ENCODE measurements around the gene APPL1. TPM values are rescaled to one million over a fixed set of nuclear protein-coding genes. Genes with fewer than 3 reads are reported as not detected.
A peak's percentile ranks its signal among the peaks of the same experiment; 100 is the strongest.

APPL1 gene, protein sequence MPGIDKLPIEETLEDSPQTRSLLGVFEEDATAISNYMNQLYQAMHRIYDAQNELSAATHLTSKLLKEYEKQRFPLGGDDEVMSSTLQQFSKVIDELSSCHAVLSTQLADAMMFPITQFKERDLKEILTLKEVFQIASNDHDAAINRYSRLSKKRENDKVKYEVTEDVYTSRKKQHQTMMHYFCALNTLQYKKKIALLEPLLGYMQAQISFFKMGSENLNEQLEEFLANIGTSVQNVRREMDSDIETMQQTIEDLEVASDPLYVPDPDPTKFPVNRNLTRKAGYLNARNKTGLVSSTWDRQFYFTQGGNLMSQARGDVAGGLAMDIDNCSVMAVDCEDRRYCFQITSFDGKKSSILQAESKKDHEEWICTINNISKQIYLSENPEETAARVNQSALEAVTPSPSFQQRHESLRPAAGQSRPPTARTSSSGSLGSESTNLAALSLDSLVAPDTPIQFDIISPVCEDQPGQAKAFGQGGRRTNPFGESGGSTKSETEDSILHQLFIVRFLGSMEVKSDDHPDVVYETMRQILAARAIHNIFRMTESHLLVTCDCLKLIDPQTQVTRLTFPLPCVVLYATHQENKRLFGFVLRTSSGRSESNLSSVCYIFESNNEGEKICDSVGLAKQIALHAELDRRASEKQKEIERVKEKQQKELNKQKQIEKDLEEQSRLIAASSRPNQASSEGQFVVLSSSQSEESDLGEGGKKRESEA
- 33.0 TPM for total RNA-seq

DNA sequence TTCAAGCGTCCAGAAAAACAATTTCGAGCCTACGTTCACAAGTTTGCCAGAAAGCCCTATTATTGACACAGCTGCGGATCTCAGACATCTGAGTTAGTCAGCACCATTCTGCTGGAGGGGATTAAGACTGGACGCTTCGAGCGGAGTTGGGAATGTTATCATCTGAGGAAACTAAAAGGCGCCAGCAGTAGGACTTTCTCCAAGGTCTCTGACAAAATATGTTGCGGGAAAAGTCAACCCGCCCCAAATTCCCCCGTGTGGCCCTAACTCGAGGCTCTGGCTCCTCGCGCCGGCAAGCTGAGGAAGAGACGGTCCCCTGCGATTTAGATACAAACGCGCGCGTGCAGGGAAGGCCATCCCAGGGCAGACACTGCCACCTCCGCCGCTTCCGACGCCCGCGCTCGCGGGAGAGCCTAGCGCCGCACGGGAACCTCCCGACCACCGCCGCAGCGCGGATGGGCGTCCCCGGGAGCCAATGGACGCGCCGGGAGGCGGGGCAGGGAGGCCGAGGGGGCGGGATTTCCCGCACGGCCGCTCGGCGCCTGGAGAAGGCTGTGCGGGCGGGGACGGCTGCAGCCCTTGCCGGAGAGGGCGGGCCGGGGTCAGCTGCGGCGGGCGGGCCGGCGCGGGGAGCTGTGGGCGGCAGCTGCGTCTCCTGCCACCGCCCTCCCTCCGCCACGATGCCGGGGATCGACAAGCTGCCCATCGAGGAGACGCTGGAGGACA is at the start of gene APPL1:
Gene APPL1 (plus strand): TSS at position 526 of the 726 bp plus-strand sequence. CDS start 155 bp downstream, at position 681.
- ATAC-seq = peak; percentile 97

DNA sequence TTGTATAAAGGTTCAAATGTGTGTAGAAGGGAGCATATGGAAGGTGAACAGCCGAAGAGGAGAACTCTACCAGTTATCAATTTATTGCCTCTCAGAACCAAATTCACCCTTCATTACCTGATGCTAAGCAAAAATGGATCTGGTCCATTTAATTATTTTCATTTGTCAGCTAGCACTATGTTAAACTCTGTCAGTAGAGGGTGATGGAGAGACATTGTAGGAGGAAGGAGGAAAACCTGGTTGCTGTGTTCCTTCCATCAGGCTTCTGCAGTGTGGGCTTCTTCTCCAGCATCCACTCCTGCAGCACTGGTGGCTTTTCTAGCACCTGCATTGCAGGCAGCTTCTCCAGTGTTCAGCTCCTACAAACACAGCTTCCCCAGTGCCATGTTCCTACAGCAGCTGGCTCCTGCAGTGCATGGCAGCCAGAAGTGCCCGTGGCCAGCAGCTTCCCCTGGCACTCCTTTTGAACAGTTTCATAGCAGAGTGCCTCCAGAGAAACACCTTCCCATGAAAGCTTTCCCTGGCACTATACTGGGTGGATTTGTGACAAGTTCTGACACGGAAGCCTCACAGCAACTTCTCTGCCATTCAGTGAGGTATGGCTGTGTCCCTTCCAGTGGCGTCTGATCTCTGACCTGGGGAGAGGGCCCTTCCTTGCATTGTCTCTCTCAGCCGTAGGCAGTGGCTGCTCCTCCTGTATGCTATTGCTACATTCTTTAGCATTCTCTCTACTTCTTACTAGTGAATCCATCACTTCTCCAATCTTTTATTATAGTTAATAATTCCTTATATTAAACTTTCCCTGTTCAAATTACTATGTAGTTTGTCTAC is 47.7 kb upstream of the APPL1 start:
- peak; percentile 58 for ATAC-seq

DNA sequence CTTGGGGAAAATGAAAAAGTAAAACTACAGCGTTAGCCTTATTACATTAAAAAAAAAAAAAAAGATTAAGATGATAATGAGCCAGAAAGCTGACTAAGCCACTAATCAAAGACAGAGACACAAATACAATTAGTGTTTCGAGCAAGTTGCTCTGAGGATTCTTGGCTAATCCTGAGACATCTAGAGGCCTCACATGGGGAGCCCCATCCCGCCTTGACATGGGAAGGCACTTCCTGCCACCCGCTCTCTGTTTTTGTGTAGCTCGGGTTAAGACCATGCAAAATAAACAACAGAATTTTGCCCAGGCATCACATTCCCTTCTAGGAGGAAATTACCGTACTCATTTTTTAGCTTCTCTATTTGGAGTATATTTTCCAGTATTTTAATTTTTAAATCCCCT is 43.0 kb upstream of the APPL1 start:
- ATAC-seq = no peak

- ATAC-seq = no peak
These were observed 35.5 kb upstream of the APPL1 start for GRCh38 chr3:57192028-57192427.

DNA sequence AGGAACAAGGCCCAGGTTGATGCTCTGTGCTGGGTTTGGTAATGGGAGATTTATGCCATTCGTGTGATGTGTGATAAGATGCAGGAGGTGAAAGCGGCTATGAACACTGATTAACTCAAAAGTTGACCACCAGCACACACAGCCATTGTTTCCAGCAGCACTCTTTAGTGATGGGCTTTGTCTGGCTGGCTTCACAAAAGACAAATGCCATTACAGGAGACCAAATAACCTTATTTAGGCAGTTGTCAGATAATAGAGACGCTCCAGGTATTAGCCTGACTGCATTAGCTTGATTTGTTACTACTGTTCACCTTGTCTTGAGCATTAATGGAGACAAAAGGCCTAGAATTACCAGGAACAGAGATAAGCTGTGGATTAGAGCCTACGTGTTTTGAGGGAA is 32.9 kb upstream of the APPL1 start:
- ATAC-seq = no peak

DNA sequence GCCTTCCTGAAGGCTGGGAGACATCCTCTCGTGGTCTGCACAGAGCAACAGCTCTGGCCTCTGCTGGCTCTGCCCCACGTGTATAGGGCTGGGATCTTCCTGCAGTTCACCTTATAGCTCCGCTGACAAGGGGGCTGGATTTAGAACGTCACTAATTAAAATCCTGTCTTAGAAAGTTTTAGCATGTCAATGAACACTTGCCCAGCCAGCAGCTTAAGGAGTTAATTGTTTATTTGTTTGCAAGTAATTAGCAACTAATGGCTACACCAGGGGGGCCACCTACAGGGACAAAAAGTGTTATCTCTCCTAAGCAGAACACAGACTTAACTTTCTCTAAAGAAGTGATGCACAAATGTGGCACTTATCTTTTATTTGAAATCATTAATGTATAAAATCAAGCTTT is 27.6 kb upstream of the APPL1 start, which contains the start of gene HESX1:
Gene HESX1 (minus strand): TSS at position 84 of the 403 bp plus-strand sequence. CDS start 60 bp downstream, at position 24.
- no peak for ATAC-seq

- no peak for ATAC-seq
These were observed 21.1 kb upstream of the APPL1 start for GRCh38 chr3:57206423-57206822.

GRCh38 chr3:57221883-57222282 is 5.6 kb upstream of the APPL1 start:
- ATAC-seq = no peak

DNA sequence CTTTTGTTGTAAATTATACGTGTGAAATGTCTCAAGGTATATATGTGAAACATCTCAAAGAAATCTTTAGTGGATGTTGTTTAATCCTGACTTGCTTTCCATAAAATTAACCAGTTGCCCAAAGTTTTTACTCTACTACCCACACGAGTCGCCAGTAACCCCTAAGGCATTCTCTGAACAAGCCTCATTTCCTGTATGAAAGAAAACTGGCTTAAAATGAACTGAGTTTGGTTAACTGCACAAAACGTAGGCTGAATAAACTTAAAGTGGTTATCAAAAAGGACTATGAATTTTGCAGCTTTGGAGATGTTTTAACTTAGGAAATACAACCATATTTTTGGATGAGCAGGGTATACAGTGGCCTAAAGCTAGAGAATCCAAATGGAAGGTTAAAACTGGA is 2.7 kb upstream of the APPL1 start:
- ATAC-seq = no peak

- ATAC-seq = no peak
These were observed 1.4 kb upstream of the APPL1 start for GRCh38 chr3:57226176-57226575.

- ATAC-seq = peak; percentile 78
These were observed 612 bp downstream of the APPL1 start for GRCh38 chr3:57227930-57228751.

DNA sequence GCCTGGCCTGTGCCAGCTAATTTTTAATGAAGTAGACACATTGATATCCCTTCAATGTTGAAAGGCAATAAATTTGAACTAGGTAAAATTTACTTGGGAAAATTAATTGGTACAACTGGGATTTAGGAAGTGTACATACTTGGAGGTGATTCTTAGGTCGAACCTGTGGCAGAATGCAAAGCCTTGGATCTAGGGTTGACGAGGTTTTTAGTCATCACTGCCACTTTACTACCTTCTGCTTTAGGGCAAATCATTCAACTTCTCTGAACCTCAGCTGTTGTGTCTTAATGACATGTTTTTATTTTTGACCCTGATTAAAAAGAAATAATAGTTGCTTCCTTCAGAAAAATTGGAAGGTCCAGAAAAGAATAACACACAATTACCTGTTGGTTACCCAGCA is 2.5 kb downstream of the APPL1 start:
- no peak for ATAC-seq

GRCh38 chr3:57233799-57234198 is 6.3 kb downstream of the APPL1 start:
- ATAC-seq = no peak

GRCh38 chr3:57234613-57235575 is 7.4 kb downstream of the APPL1 start:
- ATAC-seq = no peak

DNA sequence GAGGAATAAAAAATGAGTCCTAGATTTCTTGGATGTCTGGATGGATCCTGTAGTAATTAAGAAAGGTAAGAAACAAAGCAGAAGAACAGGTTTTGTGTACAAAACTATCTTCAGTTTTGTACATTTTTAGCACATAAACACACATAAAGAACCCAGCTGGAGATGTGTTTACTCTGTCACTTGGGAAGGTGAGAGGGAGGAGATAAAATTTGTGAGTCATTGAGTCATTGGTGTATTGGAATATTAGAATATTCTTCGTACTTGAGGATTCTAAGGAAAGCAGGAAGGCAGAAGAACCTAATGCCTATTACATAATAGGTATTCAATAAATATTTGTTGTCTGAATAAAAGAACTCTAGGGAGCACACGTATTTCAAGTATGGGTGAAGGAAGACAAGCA is 17.4 kb downstream of the APPL1 start:
- no peak for ATAC-seq

DNA sequence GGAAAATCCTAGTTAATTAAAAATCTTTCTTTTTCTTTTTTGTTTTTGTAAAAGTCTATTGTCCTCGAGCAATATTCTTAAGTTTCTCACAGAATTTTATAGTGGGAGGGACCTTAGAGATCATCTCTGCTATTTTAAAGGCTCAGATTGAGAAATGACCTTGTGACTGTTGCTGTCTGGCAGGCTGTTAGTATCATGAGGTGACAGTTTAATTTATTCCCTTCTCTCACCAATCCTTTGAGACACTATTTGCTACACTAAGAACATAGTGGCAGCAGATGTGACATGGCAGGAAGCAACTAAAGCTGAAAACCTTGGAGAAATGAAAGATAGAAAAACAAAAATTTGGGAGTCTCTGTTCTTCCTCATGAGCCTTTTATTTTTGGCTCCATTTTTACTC is 24.9 kb downstream of the APPL1 start:
- ATAC-seq = no peak

DNA sequence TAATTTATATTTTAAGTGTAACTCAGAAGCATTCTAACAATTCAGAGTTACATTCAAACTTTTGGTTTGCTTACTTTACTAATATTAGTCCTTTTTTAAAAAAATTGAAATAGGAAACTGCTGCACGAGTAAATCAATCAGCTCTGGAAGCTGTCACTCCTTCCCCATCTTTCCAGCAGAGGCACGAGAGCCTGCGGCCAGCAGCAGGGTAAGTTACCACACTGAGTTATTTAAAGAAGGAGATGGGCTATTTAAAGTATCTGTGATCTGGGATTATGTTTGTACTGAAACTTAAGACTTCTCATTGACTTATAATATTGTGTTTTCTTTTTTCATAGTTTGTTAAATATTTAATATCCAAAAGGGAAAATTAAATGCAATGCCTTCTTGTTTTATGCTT is 29.3 kb downstream of the APPL1 start:
- ATAC-seq = no peak

DNA sequence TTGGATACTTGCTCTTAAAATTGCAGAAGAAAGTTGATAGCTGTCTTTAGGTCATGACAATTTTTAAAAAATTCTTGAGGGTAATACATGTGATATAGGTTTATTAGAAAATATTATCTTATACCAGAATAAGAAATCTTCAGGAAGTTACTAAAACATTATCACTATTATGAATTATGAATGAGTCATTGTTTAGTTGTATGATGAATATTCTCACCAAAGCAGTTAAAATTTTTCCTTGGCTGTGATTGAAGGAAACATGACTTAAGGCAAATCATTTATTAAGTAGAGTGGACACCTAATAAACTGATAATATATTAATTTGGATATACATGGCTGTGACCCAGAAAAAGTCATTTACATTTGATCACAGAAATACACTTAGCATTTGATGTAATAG is 30.1 kb downstream of the APPL1 start:
- no peak for ATAC-seq

GRCh38 chr3:57261119-57261518 is 33.6 kb downstream of the APPL1 start:
- ATAC-seq = no peak

GRCh38 chr3:57261929-57262328 is 34.4 kb downstream of the APPL1 start:
- ATAC-seq = no peak
